Kasumi-1 (cell line): ENCODE results near the gene SPHK2.
"Not testable (repeated sequence)": the region's sequence is repeated elsewhere in the genome, so short reads cannot be mapped to it uniquely, and the experiment has no call there.

ENCODE experiments used
- DNase-seq, 2 experiments: peaks; one replicate each; lab custom pipeline; 2025; lab: John Stamatoyannopoulos, UW

The SPHK2 gene

GRCh38 chr19:48660852-48661710 is 41.8 kb downstream of the SPHK2 start:
- peak; percentile 93 to 97 for DNase-seq

GRCh38 chr19:48661711-48662090 is 42.4 kb downstream of the SPHK2 start:
- DNase-seq = no peak

- no peak for DNase-seq
These were observed 44.4 kb downstream of the SPHK2 start for GRCh38 chr19:48663667-48664066.

- DNase-seq = no peak
These were observed 45.2 kb downstream of the SPHK2 start for GRCh38 chr19:48664476-48664875.

- no peak for DNase-seq
These were observed 46.5 kb downstream of the SPHK2 start for GRCh38 chr19:48665786-48666185.

- no peak for DNase-seq
These were observed 49.0 kb downstream of the SPHK2 start for GRCh38 chr19:48668332-48668731.

- DNase-seq = no peak
These were observed 49.5 kb downstream of the SPHK2 start for GRCh38 chr19:48668761-48669160.

- no peak for DNase-seq
These were observed 50.8 kb downstream of the SPHK2 start for GRCh38 chr19:48669903-48670668.

GRCh38 chr19:48670699-48671445 is 51.6 kb downstream of the SPHK2 start:
- DNase-seq = no peak

GRCh38 chr19:48671446-48671995 is 52.2 kb downstream of the SPHK2 start:
- no peak for DNase-seq

- DNase-seq = no peak
These were observed 53.7 kb downstream of the SPHK2 start, which contains the start of gene NTN5 for GRCh38 chr19:48672994-48673393. TSS of gene NTN5 (minus strand) at chr19:48673017. CDS start at chr19:48670986, 2,031 bp downstream.

- no peak for DNase-seq
These were observed 54.3 kb downstream of the SPHK2 start for GRCh38 chr19:48673436-48674100.

- no peak for DNase-seq
These were observed 55.0 kb downstream of the SPHK2 start for GRCh38 chr19:48674216-48674809.

- DNase-seq = peak; percentile 83
These were observed 55.9 kb downstream of the SPHK2 start for GRCh38 chr19:48674921-48675824.

GRCh38 chr19:48676487-48676886 is 57.2 kb downstream of the SPHK2 start:
- DNase-seq = no peak

- no peak for DNase-seq
These were observed 57.6 kb downstream of the SPHK2 start for GRCh38 chr19:48676887-48677286.

- DNase-seq = no peak
These were observed 58.9 kb downstream of the SPHK2 start for GRCh38 chr19:48678201-48678600.

- DNase-seq = not testable (repeated sequence)
These were observed 60.7 kb downstream of the SPHK2 start for GRCh38 chr19:48680006-48680405.
